B cell (primary cell): Measurements from ENCODE around the gene DHX30. TPM values are rescaled to one million over a fixed set of nuclear protein-coding genes. Genes with fewer than 3 reads are reported as not detected.

ENCODE experiments used
- ATAC-seq: fragments of 200-7000 bp; cut with Tn5 transposase; one replicate; pipeline ENCODE4 v1.10.0; 2021; ENCODE audit warnings: low read depth, mild to moderate bottlenecking, moderate number of reproducible peaks, moderate library complexity
- CTCF ChIA-PET: fragments of 350-600 bp; sonication (Branson Sonifier 250); formaldehyde crosslinking; loops from one replicate; lab custom pipeline; 2021; ENCODE audit warnings: antibody characterized with exemption, inconsistent platforms; lab: Charles Lee
- POLR2A ChIA-PET: fragments of 350-600 bp; sonication (Branson Sonifier 250); formaldehyde crosslinking; loops from one replicate; lab custom pipeline; 2021; ENCODE audit warnings: antibody characterized with exemption; lab: Charles Lee
- DNase-seq: peaks from one replicate; pipeline ENCODE4 v3.0.0; 2013
- H2AFZ ChIP-seq: 2 replicates; pipeline ENCODE4 v1.6.1; 2012; ENCODE audit warnings: mild to moderate bottlenecking, low read depth, low read length; ENCODE audit not compliant: insufficient read depth, poor library complexity, severe bottlenecking
- H3K27ac ChIP-seq, 2 donors: 1 replicate in 1 of 2; 2 replicates in 1 of 2; pipeline ENCODE4 v1.5.1; 2012 to 2013; ENCODE audit warnings: low read length in 2 of 2, mild to moderate bottlenecking in 2 of 2, moderate library complexity in 1 of 2
- H3K27me3 ChIP-seq, 4 experiments: fragments of 200-600 bp in 1 of 4; sonication (generic) in 1 of 4; replicated peaks in 1 of 4; 1 replicate in 2 of 4; 2 replicates in 2 of 4; pipeline versions ENCODE4 v1.6.1 to v1.7.0; 2013 to 2016; ENCODE audit warnings: low read length in 3 of 4, mild to moderate bottlenecking in 2 of 4, mixed read lengths in 1 of 4, moderate library complexity in 1 of 4; ENCODE audit not compliant: insufficient read depth in 4 of 4, control insufficient read depth in 3 of 4; ENCODE audit errors: control extremely low read depth in 1 of 4
- H3K36me3 ChIP-seq, 2 experiments: replicated peaks in 1 of 2; 1 replicate in 1 of 2; 2 replicates in 1 of 2; pipeline versions ENCODE4 v1.6.1 to v1.7.1; 2013; ENCODE audit warnings: low read length in 1 of 2; ENCODE audit not compliant: insufficient read depth in 2 of 2, control insufficient read depth in 1 of 2; ENCODE audit errors: control extremely low read depth in 1 of 2, extremely low read depth in 1 of 2
- H3K4me1 ChIP-seq, 2 donors: fragments of 200-600 bp in 1 of 2; sonication (generic) in 1 of 2; 1 replicate in 1 of 2; 2 replicates in 1 of 2; pipeline versions ENCODE4 v1.5.1 to v1.6.1; 2013 to 2017; ENCODE audit warnings: low read length in 2 of 2; ENCODE audit not compliant: control insufficient read depth in 2 of 2, insufficient read depth in 2 of 2
- H3K4me2 ChIP-seq: replicated peaks from 2 replicates; pipeline ENCODE3; 2012; ENCODE audit warnings: mild to moderate bottlenecking, low read depth, low read length; ENCODE audit not compliant: poor library complexity, severe bottlenecking
- H3K4me3 ChIP-seq, 5 experiments: fragments of 200-600 bp in 1 of 5; sonication (generic) in 1 of 5; 1 replicate in 3 of 5; 2 replicates in 2 of 5; pipeline versions ENCODE4 v1.5.1 to v1.7.0; 2011 to 2016; ENCODE audit warnings: low read length in 4 of 5, mild to moderate bottlenecking in 4 of 5, low read depth in 2 of 5, control low read depth in 1 of 5, moderate library complexity in 1 of 5; ENCODE audit not compliant: insufficient read depth in 1 of 5; ENCODE audit errors: control extremely low read depth in 1 of 5, extremely low read depth in 1 of 5
- H3K79me2 ChIP-seq: fragments of 200-600 bp; sonication (generic); one replicate; pipeline ENCODE4 v1.6.0; 2016; ENCODE audit warnings: low read length; ENCODE audit not compliant: control insufficient read depth, insufficient read depth
- H3K9ac ChIP-seq: fragments of 200-600 bp; sonication (generic); 2 replicates; pipeline ENCODE4 v1.6.1; 2017; ENCODE audit warnings: mild to moderate bottlenecking, low read length, moderate library complexity
- H3K9me3 ChIP-seq, 3 donors: one replicate each; pipeline versions ENCODE4 v1.6.1 to v1.7.1; 2013; ENCODE audit warnings: low read length in 2 of 3; ENCODE audit not compliant: control insufficient read depth in 2 of 3, insufficient read depth in 1 of 3; ENCODE audit errors: control extremely low read depth in 1 of 3
- H4K20me1 ChIP-seq: 2 replicates; pipeline ENCODE4 v1.6.0; 2012; ENCODE audit warnings: mild to moderate bottlenecking, low read length; ENCODE audit not compliant: insufficient read depth, control insufficient read depth, poor library complexity, severe bottlenecking
- H3K27ac Mint-ChIP-seq: one replicate; pipeline ENCODE4 v1.8.0; 2021; ENCODE audit warnings: mixed read lengths
- H3K27me3 Mint-ChIP-seq: one replicate; pipeline ENCODE4 v1.8.0; 2021; ENCODE audit warnings: mixed read lengths
- H3K4me1 Mint-ChIP-seq: one replicate; pipeline ENCODE4 v1.8.0; 2021; ENCODE audit warnings: mixed read lengths
- H3K4me3 Mint-ChIP-seq: one replicate; pipeline ENCODE4 v1.8.0; 2021; ENCODE audit warnings: mixed read lengths
- H3K9me3 Mint-ChIP-seq: one replicate; pipeline ENCODE4 v1.8.0; 2022; ENCODE audit warnings: mixed read lengths; ENCODE audit not compliant: insufficient read depth
- CTCF ChIP-seq: fragments of 200-600 bp; IDR thresholded peaks from one replicate; pipeline ENCODE4 v1.8.0; 2022; ENCODE audit warnings: antibody characterized with exemption, mild to moderate bottlenecking
- EZH2 ChIP-seq: IDR thresholded peaks from 2 replicates; pipeline ENCODE4 v1.6.1; 2012; ENCODE audit warnings: borderline replicate concordance, low read depth, mild to moderate bottlenecking, moderate library complexity, low read length; ENCODE audit not compliant: insufficient read depth, poor library complexity, severe bottlenecking
- WGBS: methylation state at CpG from one replicate; pipeline ENCODE4 v1.1.5; 2013; ENCODE audit warnings: missing lambda C conversion rate; ENCODE audit not compliant: insufficient coverage; 5-methylcytosine and 5-hydroxymethylcytosine counted together
- intact Hi-C: fragments of 100-400 bp; cut with micrococcal nuclease; formaldehyde crosslinking; loops from one replicate; pipeline ENCODE4 v1.10.0; 2022
- polyA plus RNA-seq: library from polyadenylated mRNA; depleted of rRNA; stranded (reverse); fragments of >200 nt; gene quantifications from 2 replicates; pipeline ENCODE4 v1.2.3, GENCODE V29; 2012
- small RNA-seq: library from RNA; depleted of rRNA; stranded (forward); fragments of <200 nt; gene quantifications from one replicate; pipeline ENCODE3, GENCODE V24; 2012; ENCODE audit warnings: low replicate concordance, low read depth; ENCODE audit not compliant: insufficient read length
- total RNA-seq, 2 donors: library from RNA; stranded (reverse); fragments of 120-200 nt in 1 of 2; gene quantifications; 1 replicate in 1 of 2; 2 replicates in 1 of 2; pipeline versions ENCODE4 v1.2.3 to v1.2.4, GENCODE V29; 2013 to 2022

DHX30 gene
- total and polyA plus RNA-seq, 2 donors (not counting 1 experiment from before 2014, with no cell fraction given): 77.0 to 81.8 TPM

GRCh38 chr3:47899495-47900108, 96.7 kb downstream of the DHX30 start:
- Histone ChIP-seq H3K4me1 (no peaks in the 10 kb centered on the region), H3K4me3 (no peak overlapping the region), H3K79me2 (no peaks in the 10 kb centered on the region), H2AFZ (no peak overlapping the region), H3K9me3 (no peaks in the 10 kb centered on the region), H4K20me1 (no peaks in the 10 kb centered on the region), H3K27me3 (no peaks in the 10 kb centered on the region), H3K27ac (no peak overlapping the region), H3K9ac (no peak overlapping the region), H3K36me3 (peaks cover 3 to 4% of the 10 kb centered on the region in 2 experiments), H3K4me2 (no peak overlapping the region)
- WGBS: 100% methylated on average over 2 of the region's 3 CpGs
- CTCF ChIA-PET: interaction anchor here (1.0 kb wide), 1 partner anchor 91 kb away, joined by 3 read pairs; no protein-coding TSS in a partner anchor
- POLR2A ChIA-PET: no interaction called here
- intact Hi-C loops: no loop called here
- Mint-ChIP-seq H3K27ac (no peak overlapping the region), H3K4me1 (no peaks in the 10 kb centered on the region), H3K9me3 (no peaks in the 10 kb centered on the region), H3K4me3 (no peak overlapping the region), H3K27me3 (no peaks in the 10 kb centered on the region)
- TF ChIP-seq CTCF (no peak), EZH2 (no peak)
- DNase-seq: no peak
- ATAC-seq: no peak

Small RNA genes lying within 50 kb of the gene (small RNA-seq; reads per million reads assigned to genes)
- gene MIR1226: 1.1 reads per million
- not detected for gene RF02271

Other genes with a start within 250 kb of the DHX30 start
- 0.68 and 0.99 TPM in 2 replicates for gene CSPG5, start 224.3 kb upstream of the DHX30 start, total RNA-seq
- 0.04 and 0.06 TPM in 2 replicates for gene CSPG5, start 224.3 kb upstream of the DHX30 start, polyA plus RNA-seq
- 149 and 155 TPM in 2 replicates for gene SMARCC1, start 21.2 kb upstream of the DHX30 start, total RNA-seq
- gene SMARCC1, start 21.2 kb upstream of the DHX30 start, polyA plus RNA-seq: 13.1 and 13.8 TPM in 2 replicates
- gene MAP4, start 213.3 kb downstream of the DHX30 start, total RNA-seq: 132 TPM in 2 replicates
- 36.3 and 39.2 TPM in 2 replicates for gene MAP4, start 213.3 kb downstream of the DHX30 start, polyA plus RNA-seq